Measurements from ENCODE around the gene KLHDC3.

The KLHDC3 gene

GRCh38 chr6:43062818-43063217, 48.8 kb downstream of the KLHDC3 start:
- TF ChIP-seq CTCF (IDR thresholded peaks at IDR 0.05; ENCODE audit: insufficient read depth, low read depth, low read length, missing control alignments): no peak
- no peak for DNase-seq (ENCODE audit: low read depth)

GRCh38 chr6:43070028-43070632, 56.1 kb downstream of the KLHDC3 start:
- TF ChIP-seq CTCF (IDR thresholded peaks at IDR 0.05; ENCODE audit: insufficient read depth, low read depth, low read length, missing control alignments): peak; percentile 70
- peak; percentile 75 for DNase-seq (ENCODE audit: low read depth)
- no peak overlapping the region for H3K4me3 ChIP-seq (ENCODE audit: low read length)

More at GRCh38 chr6:43062818-43063217, 48.8 kb downstream of the KLHDC3 start:
- no peak overlapping the region for H3K4me3 ChIP-seq (ENCODE audit: low read length)
